Hepatocyte (in vitro differentiated cells): Measurements from ENCODE around the gene ABHD2.

Experiments used
- EZH2 ChIP-seq: fragments of 200-600 bp; sonication (generic); IDR thresholded peaks from 2 replicates; pipeline ENCODE4 v1.6.1; 2016; ENCODE audit warnings: antibody characterized with exemption, mild to moderate bottlenecking, borderline replicate concordance
- EZH2phosphoT487 ChIP-seq: fragments of 200-600 bp; sonication (generic); IDR thresholded peaks from one replicate; pipeline ENCODE4 v1.6.1; 2018; ENCODE audit warnings: antibody characterized with exemption, mild to moderate bottlenecking, low read depth, moderate library complexity; ENCODE audit not compliant: unreplicated experiment, severe bottlenecking
- TF ChIP-seq, protein P1 (sequence below): fragments of 200-600 bp; sonication (generic); IDR thresholded peaks from 2 replicates; pipeline ENCODE4 v1.5.1; 2016; ENCODE audit warnings: antibody characterized with exemption, mild to moderate bottlenecking; ENCODE audit not compliant: poor library complexity

DNA sequence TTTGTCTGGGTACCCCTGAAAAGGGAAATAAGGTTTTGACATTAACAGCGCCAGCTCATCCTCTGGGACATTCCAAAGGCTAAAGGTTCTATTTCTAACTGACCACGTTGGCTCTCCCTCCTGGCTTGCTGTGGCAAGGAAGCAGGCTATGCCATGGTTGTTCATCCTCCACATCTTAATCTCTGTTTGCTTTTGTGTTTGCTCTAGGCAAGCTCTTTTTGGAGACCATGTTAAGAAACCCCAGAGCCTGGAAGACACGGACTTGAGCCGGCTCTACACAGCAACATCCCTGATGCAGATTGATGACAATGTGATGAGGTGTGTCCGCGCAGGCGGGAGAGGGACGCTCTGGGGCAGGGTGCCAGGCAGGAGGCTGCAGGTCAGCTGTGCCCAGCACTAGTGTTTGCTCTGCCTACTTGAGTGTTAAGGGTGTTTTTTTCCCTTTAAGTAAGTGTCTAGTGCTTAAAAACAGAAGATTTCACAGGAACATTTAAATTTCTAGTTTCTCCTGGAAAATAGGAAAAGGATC, 99.8 kb downstream of the ABHD2 start:
- TF ChIP-seq, protein P1, sequence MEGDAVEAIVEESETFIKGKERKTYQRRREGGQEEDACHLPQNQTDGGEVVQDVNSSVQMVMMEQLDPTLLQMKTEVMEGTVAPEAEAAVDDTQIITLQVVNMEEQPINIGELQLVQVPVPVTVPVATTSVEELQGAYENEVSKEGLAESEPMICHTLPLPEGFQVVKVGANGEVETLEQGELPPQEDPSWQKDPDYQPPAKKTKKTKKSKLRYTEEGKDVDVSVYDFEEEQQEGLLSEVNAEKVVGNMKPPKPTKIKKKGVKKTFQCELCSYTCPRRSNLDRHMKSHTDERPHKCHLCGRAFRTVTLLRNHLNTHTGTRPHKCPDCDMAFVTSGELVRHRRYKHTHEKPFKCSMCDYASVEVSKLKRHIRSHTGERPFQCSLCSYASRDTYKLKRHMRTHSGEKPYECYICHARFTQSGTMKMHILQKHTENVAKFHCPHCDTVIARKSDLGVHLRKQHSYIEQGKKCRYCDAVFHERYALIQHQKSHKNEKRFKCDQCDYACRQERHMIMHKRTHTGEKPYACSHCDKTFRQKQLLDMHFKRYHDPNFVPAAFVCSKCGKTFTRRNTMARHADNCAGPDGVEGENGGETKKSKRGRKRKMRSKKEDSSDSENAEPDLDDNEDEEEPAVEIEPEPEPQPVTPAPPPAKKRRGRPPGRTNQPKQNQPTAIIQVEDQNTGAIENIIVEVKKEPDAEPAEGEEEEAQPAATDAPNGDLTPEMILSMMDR = no peak
- TF ChIP-seq EZH2 (no peak), EZH2phosphoT487 (no peak)
